HCT116 (cell line): ENCODE results near the gene NCSTN. TPM values are rescaled to one million over a fixed set of nuclear protein-coding genes. Genes with fewer than 3 reads are reported as not detected.

Experiments used
- ATAC-seq: fragments of 200-7000 bp; cut with Tn5 transposase; 2 replicates; pipeline ENCODE4 v1.9.1; 2020; ENCODE audit warnings: mild to moderate bottlenecking, moderate library complexity
- BruUV-seq: library from RNA; stranded (reverse); fragments of 400-500 nt; replicated peaks from 2 replicates; lab custom pipeline; 2021; lab: Mats Ljungman, UMichigan
- CTCF ChIA-PET: fragments of 300-600 bp; sonication (Branson Sonifier 250); formaldehyde crosslinking; loops from one replicate; lab custom pipeline; 2021; ENCODE audit warnings: antibody characterized with exemption; lab: Charles Lee
- POLR2A ChIA-PET: fragments of 300-600, 350-600 bp; sonication (Branson Sonifier 250); formaldehyde crosslinking; loops from one replicate; lab custom pipeline; 2021; ENCODE audit warnings: antibody characterized with exemption; lab: Charles Lee
- RAD21 ChIA-PET, 2 experiments: fragments of 300-600 bp; sonication (Branson Sonifier 250); formaldehyde crosslinking; loops; one replicate each; lab custom pipeline; 2023; ENCODE audit warnings: low total read pairs in 2 of 2; ENCODE audit not compliant: uncharacterized antibody in 2 of 2, unreplicated experiment in 2 of 2, low non-redundant PET in 1 of 2; lab: Charles Lee
- DNase-seq: peaks from one replicate; pipeline ENCODE4 v3.0.0-alpha.2; 2010; ENCODE audit warnings: low read depth, low spot score
- H2AFZ ChIP-seq: fragments of 200-600 bp; shearing (Covaris generic), sonication (generic); 2 replicates; pipeline ENCODE4 v1.6.1; 2017; ENCODE audit warnings: low read depth, mixed run types, mixed read lengths, antibody characterized with exemption, low read length; ENCODE audit not compliant: poor library complexity, severe bottlenecking
- H3K27ac ChIP-seq: 2 replicates; pipeline ENCODE4 v1.5.1; 2012; ENCODE audit warnings: low read depth, low read length
- H3K27me3 ChIP-seq: fragments of 200-600 bp; sonication (generic); 2 replicates; pipeline ENCODE4 v1.6.1; 2016; ENCODE audit warnings: mixed run types, low read length, mixed read lengths; ENCODE audit not compliant: insufficient read depth
- H3K36me3 ChIP-seq, 2 experiments: fragments of 200-500 bp in 1 of 2; fragments of 200-600 bp in 1 of 2; sonication (Bioruptor generic) in 1 of 2; sonication (generic) in 1 of 2; 2 replicates each; pipeline versions ENCODE4 v1.5.1 to v1.6.1; 2014 to 2016; ENCODE audit warnings: low read length in 2 of 2, inconsistent platforms in 1 of 2, mixed read lengths in 1 of 2, mixed run types in 1 of 2; ENCODE audit not compliant: insufficient read depth in 2 of 2, control insufficient read depth in 1 of 2
- H3K4me1 ChIP-seq, 2 experiments: fragments of 200-600 bp in 1 of 2; sonication (generic) in 1 of 2; 2 replicates each; pipeline versions ENCODE4 v1.5.1 to v1.6.1; 2012 to 2017; ENCODE audit warnings: low read length in 2 of 2, inconsistent platforms in 1 of 2, mild to moderate bottlenecking in 1 of 2, mixed read lengths in 1 of 2, mixed run types in 1 of 2, moderate library complexity in 1 of 2; ENCODE audit not compliant: insufficient read depth in 2 of 2, control insufficient read depth in 1 of 2
- H3K4me2 ChIP-seq: fragments of 200-600 bp; sonication (generic); 2 replicates; pipeline ENCODE4 v1.6.1; 2017; ENCODE audit warnings: mixed run types, low read length, mixed read lengths
- H3K4me3 ChIP-seq, 2 experiments: fragments of 200-600 bp in 1 of 2; sonication (generic) in 1 of 2; replicated peaks in 1 of 2; 2 replicates each; pipeline ENCODE4 v1.5.1; 2011 to 2016; ENCODE audit warnings: low read length in 2 of 2, control low read depth in 1 of 2, low read depth in 1 of 2, mild to moderate bottlenecking in 1 of 2, mixed read lengths in 1 of 2, mixed run types in 1 of 2
- H3K79me2 ChIP-seq: fragments of 200-600 bp; sonication (generic); 2 replicates; pipeline ENCODE4 v1.6.1; 2017; ENCODE audit warnings: mild to moderate bottlenecking, mixed run types, low read length, moderate library complexity, mixed read lengths; ENCODE audit not compliant: insufficient read depth
- H3K9ac ChIP-seq: fragments of 200-600 bp; sonication (generic); 2 replicates; pipeline ENCODE4 v1.6.1; 2016; ENCODE audit warnings: low read length, mixed read lengths
- H3K9me2 ChIP-seq: fragments of 200-600 bp; sonication (generic), shearing (Covaris generic); 2 replicates; pipeline ENCODE4 v1.6.1; 2017; ENCODE audit warnings: mixed run types, mild to moderate bottlenecking, moderate library complexity; ENCODE audit not compliant: insufficient read depth
- H3K9me3 ChIP-seq, 2 experiments: fragments of 200-500 bp in 1 of 2; fragments of 200-600 bp in 1 of 2; sonication (Bioruptor generic) in 1 of 2; sonication (generic) in 1 of 2; 2 replicates each; pipeline ENCODE4 v1.6.1; 2014 to 2017; ENCODE audit warnings: low read length in 2 of 2, mixed read lengths in 2 of 2, inconsistent platforms in 1 of 2, low read depth in 1 of 2, mild to moderate bottlenecking in 1 of 2, mixed run types in 1 of 2, moderate library complexity in 1 of 2; ENCODE audit not compliant: control insufficient read depth in 1 of 2, insufficient read depth in 1 of 2
- H4K20me1 ChIP-seq: fragments of 200-600 bp; sonication (generic), shearing (Covaris generic); 2 replicates; pipeline ENCODE4 v1.6.1; 2017; ENCODE audit warnings: mixed run types, mild to moderate bottlenecking, moderate library complexity; ENCODE audit not compliant: insufficient read depth
- CBX3 ChIP-seq: IDR thresholded peaks from 2 replicates; pipeline ENCODE4 v1.6.1; 2012; ENCODE audit warnings: low read depth
- ELF1 ChIP-seq: IDR thresholded peaks from 2 replicates; pipeline ENCODE4 v1.6.1; 2012; ENCODE audit warnings: low read depth, borderline replicate concordance
- FOSL1 ChIP-seq: IDR thresholded peaks from 2 replicates; pipeline ENCODE4 v1.6.1; 2012; ENCODE audit warnings: low read depth
- JUND ChIP-seq: IDR thresholded peaks from 2 replicates; pipeline ENCODE4 v1.6.1; 2012
- POLR2A ChIP-seq: IDR thresholded peaks from 2 replicates; pipeline ENCODE4 v1.7.0; 2011; ENCODE audit warnings: borderline replicate concordance; ENCODE audit not compliant: insufficient read depth, insufficient read length; ENCODE audit errors: extremely low read depth
- RAD21 ChIP-seq: IDR thresholded peaks from 2 replicates; pipeline ENCODE4 v1.6.1; 2012; ENCODE audit warnings: low read depth, mild to moderate bottlenecking
- SIN3A ChIP-seq: IDR thresholded peaks from 2 replicates; pipeline ENCODE4 v1.6.1; 2012; ENCODE audit warnings: low read depth
- TCF7L2 ChIP-seq: IDR thresholded peaks from 2 replicates; pipeline ENCODE4 v1.7.0; 2011; ENCODE audit warnings: borderline replicate concordance, inconsistent platforms; ENCODE audit not compliant: insufficient read depth, insufficient read length; ENCODE audit errors: extremely low read depth
- intact Hi-C: fragments of 100-400 bp; cut with micrococcal nuclease; formaldehyde crosslinking; loops from 2 replicates; pipeline ENCODE4 v1.10.0; 2022
- total RNA-seq: library from RNA; stranded (reverse); gene quantifications from one replicate; pipeline ENCODE4 v1.2.1, GENCODE V29; 2021; ENCODE audit not compliant: unreplicated experiment

Gene NCSTN
- total RNA-seq, 1 experiment from 2014 or later, result 68.4 TPM

DNA sequence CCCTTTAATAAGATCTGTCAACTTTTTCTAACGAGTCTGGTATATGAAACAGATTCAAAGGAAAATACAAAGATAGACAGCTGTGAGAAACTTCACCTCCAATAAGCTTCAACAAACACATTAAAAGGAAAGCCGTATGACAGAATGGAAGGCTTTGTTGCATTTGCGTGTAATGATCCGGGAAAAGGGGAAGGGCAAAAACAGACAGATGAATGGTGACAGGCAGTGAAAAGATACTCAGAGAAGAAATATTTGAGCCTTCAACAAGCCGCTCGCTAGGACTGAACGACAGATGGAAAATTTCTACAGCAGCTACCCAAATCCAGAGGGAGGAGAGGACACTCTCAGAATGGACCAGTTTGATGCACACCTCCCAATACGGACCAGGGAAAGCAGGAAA is 15.0 kb upstream of the NCSTN start:
- CTCF ChIA-PET, result no interaction called here

DNA sequence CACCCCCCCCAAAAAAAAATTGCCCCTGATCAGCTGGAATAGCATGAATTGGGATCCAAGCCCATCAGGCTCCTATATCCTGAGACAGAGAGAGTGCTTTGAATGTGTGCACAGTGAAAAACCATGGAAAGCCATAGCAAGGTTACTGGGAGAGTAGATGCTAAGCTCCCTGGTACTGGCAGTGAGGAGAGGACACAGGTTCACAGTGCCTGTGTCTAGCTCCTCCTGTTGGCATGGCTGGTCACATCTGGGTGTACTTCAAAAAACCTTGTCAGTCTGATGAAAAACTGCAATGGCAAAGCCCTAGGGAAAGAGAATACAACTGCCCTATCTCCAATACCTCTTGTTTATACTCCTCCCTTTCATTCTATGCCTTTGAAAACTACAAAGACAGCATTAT is 13.1 kb upstream of the NCSTN start:
- POLR2A ChIA-PET, result no interaction called here
- TF ChIP-seq CBX3 (no peak), RAD21 (no peak)
- H4K20me1 ChIP-seq, result no peaks in the 10 kb centered on the region
- DNase-seq, result no peak
- RAD21 ChIA-PET, result no interaction called here
- H2AFZ ChIP-seq, result no peak overlapping the region
- peaks cover 42 to 60% of the 10 kb centered on the region in 2 experiments; a peak in 3 of 4 replicates for H3K36me3 ChIP-seq
- no peak overlapping the region for H3K4me2 ChIP-seq
- CTCF ChIA-PET, result interaction anchor here (1.0 to 1.4 kb wide), 2 partner anchors 38 to 137 kb away, joined by 3 read pairs; no protein-coding TSS in a partner anchor
- H3K4me3 ChIP-seq, result no peak overlapping the region
- no peaks in the 10 kb centered on the region for H3K9me2 ChIP-seq
- peaks cover 5% of the 10 kb centered on the region; the same call in 1 of the 2 replicates for H3K79me2 ChIP-seq
- no peak overlapping the region for H3K9ac ChIP-seq
- no TSS peak for BruUV-seq
- intact Hi-C loops, result no loop called here
- no peak overlapping the region for H3K27ac ChIP-seq
- no peaks in the 10 kb centered on the region for H3K27me3 ChIP-seq
- no peaks in the 10 kb centered on the region for H3K9me3 ChIP-seq
- ATAC-seq, result no peak
- no peaks in the 10 kb centered on the region for H3K4me1 ChIP-seq

More for the DNA sequence above, 15.0 kb upstream of the NCSTN start:
- no TSS peak for BruUV-seq
- TF ChIP-seq FOSL1 (no peak), SIN3A (no peak), JUND (no peak), POLR2A (no peak), TCF7L2 (no peak), ELF1 (no peak)
- Histone ChIP-seq H3K9ac (no peak overlapping the region), H3K9me2 (no peaks in the 10 kb centered on the region), H3K4me1 (no peaks in the 10 kb centered on the region), H3K27me3 (no peaks in the 10 kb centered on the region), H4K20me1 (no peaks in the 10 kb centered on the region), H3K36me3 (peaks cover 48 to 58% of the 10 kb centered on the region in 2 experiments), H3K9me3 (no peaks in the 10 kb centered on the region), H3K4me2 (no peak overlapping the region), H3K27ac (no peak overlapping the region), H3K4me3 (no peak overlapping the region), H2AFZ (no peak overlapping the region), H3K79me2 (peaks cover 9% of the 10 kb centered on the region; the same call in 1 of the 2 replicates)
- DNase-seq (no peak), ATAC-seq (no peak)
- POLR2A ChIA-PET, result no interaction called here
- RAD21 ChIA-PET, result no interaction called here
- intact Hi-C loops, result no loop called here
